Measurements from ENCODE around the gene CCDC88A. TPM values are rescaled to one million over a fixed set of nuclear protein-coding genes. Genes with fewer than 3 reads are reported as not detected.

Gene CCDC88A
- total RNA-seq, 1 experiment from 2014 or later: 84.5 TPM

GRCh38 chr2:55419233-55419678 is 400 bp downstream of the CCDC88A start:
- POLR2A ChIA-PET (ENCODE audit: low non-redundant PET): no interaction called here
- Histone ChIP-seq H3K27ac (ENCODE audit: low read depth, low read length, poor library complexity, severe bottlenecking) (peak overlapping the region; percentile 90), H3K9me3 (ENCODE audit: low read depth, low read length, poor library complexity, severe bottlenecking) (no peaks in the 10 kb centered on the region), H3K36me3 (ENCODE audit: insufficient read depth, low read length, poor library complexity, severe bottlenecking) (no peaks in the 10 kb centered on the region), H3K27me3 (replicated peaks; ENCODE audit: insufficient read depth, low read depth, low read length, poor library complexity) (no peaks in the 10 kb centered on the region), H3K4me1 (ENCODE audit: insufficient read depth, low read length, poor library complexity, severe bottlenecking) (peaks cover 13% of the 10 kb centered on the region), H3K4me3 (ENCODE audit: low read depth, low read length, poor library complexity, severe bottlenecking) (peak overlapping the region; percentile 84)
- no TSS peak for BruUV-seq (replicated peaks)
- intact Hi-C loops (cut with micrococcal nuclease; ENCODE audit: unreplicated experiment): loop anchor here (2.0 to 10.0 kb wide), 2 partner anchors 134 to 186 kb away; partner anchors contain the start of genes CLHC1 and RPS27A
- CTCF ChIA-PET: no interaction called here
- TF ChIP-seq EZH2 (IDR thresholded peaks at IDR 0.05; ENCODE audit: borderline replicate concordance, low read depth, low read length, poor library complexity, severe bottlenecking): no peak
- TF ChIP-seq CTCF (conservative IDR thresholded peaks at IDR 0.05; ENCODE audit: low read depth, low read length): no peak
- peak; percentile 71 for DNase-seq (ENCODE audit: low spot score)

GRCh38 chr2:55418512-55419232 is 984 bp downstream of the CCDC88A start:
- H3K4me1 ChIP-seq (ENCODE audit: insufficient read depth, low read length, poor library complexity, severe bottlenecking): peaks cover 13% of the 10 kb centered on the region
- no peaks in the 10 kb centered on the region for H3K36me3 ChIP-seq (ENCODE audit: insufficient read depth, low read length, poor library complexity, severe bottlenecking)
- intact Hi-C loops (cut with micrococcal nuclease; ENCODE audit: unreplicated experiment): loop anchor here (2.0 to 10.0 kb wide), 2 partner anchors 134 to 186 kb away; partner anchors contain the start of genes CLHC1 and RPS27A
- H3K27ac ChIP-seq (ENCODE audit: low read depth, low read length, poor library complexity, severe bottlenecking): peak overlapping the region; percentile 90
- no peak for DNase-seq (ENCODE audit: low spot score)
- no peaks in the 10 kb centered on the region for H3K27me3 ChIP-seq (replicated peaks; ENCODE audit: insufficient read depth, low read depth, low read length, poor library complexity)
- CTCF ChIA-PET: no interaction called here
- POLR2A ChIA-PET (ENCODE audit: low non-redundant PET): no interaction called here
- BruUV-seq (replicated peaks): TSS peak; percentile 51
- no peaks in the 10 kb centered on the region for H3K9me3 ChIP-seq (ENCODE audit: low read depth, low read length, poor library complexity, severe bottlenecking)
- peak overlapping the region; percentile 84 for H3K4me3 ChIP-seq (ENCODE audit: low read depth, low read length, poor library complexity, severe bottlenecking)
- TF ChIP-seq EZH2 (IDR thresholded peaks at IDR 0.05; ENCODE audit: borderline replicate concordance, low read depth, low read length, poor library complexity, severe bottlenecking): no peak
- no peak for TF ChIP-seq CTCF (conservative IDR thresholded peaks at IDR 0.05; ENCODE audit: low read depth, low read length)

DNA sequence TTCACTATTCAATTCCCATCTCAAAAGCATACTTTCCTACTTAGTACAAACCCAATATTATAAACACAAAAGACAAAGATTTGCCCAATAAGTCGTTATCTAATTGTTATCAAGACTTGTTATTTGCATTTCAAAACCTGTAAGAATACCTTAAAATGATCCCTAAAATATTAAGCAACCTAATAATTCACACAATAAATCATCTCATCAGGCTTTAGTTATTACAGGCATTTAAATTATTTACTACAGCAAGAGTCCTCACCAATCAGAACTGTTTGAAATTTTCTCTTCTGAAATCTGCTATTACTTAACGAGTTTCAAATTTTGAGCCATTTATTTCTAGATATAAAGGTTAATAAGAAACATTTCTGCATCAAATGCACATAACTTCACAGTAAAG is 1.6 kb downstream of the CCDC88A start:
- no peaks in the 10 kb centered on the region for H3K9me3 ChIP-seq (ENCODE audit: low read depth, low read length, poor library complexity, severe bottlenecking)
- DNase-seq (ENCODE audit: low spot score): no peak
- peaks cover 13% of the 10 kb centered on the region for H3K4me1 ChIP-seq (ENCODE audit: insufficient read depth, low read length, poor library complexity, severe bottlenecking)
- BruUV-seq (replicated peaks): no TSS peak
- ChIA-PET CTCF (no interaction called here), POLR2A (ENCODE audit: low non-redundant PET) (no interaction called here)
- no peaks in the 10 kb centered on the region for H3K27me3 ChIP-seq (replicated peaks; ENCODE audit: insufficient read depth, low read depth, low read length, poor library complexity)
- no peak for TF ChIP-seq CTCF (conservative IDR thresholded peaks at IDR 0.05; ENCODE audit: low read depth, low read length)
- TF ChIP-seq EZH2 (IDR thresholded peaks at IDR 0.05; ENCODE audit: borderline replicate concordance, low read depth, low read length, poor library complexity, severe bottlenecking): no peak
- peak overlapping the region; percentile 90 for H3K27ac ChIP-seq (ENCODE audit: low read depth, low read length, poor library complexity, severe bottlenecking)
- no peaks in the 10 kb centered on the region for H3K36me3 ChIP-seq (ENCODE audit: insufficient read depth, low read length, poor library complexity, severe bottlenecking)
- peak overlapping the region; percentile 84 for H3K4me3 ChIP-seq (ENCODE audit: low read depth, low read length, poor library complexity, severe bottlenecking)
- intact Hi-C loops (cut with micrococcal nuclease; ENCODE audit: unreplicated experiment): loop anchor here (2.0 to 10.0 kb wide), 2 partner anchors 133 to 185 kb away; partner anchors contain the start of genes CLHC1 and RPS27A

Measured in A673 (cell line).